Ovary (tissue), 3 donors: Measurements from ENCODE around the gene CHN2.

ENCODE experiments used
- CTCF ChIP-seq, 3 donors: fragments of 450-650 bp in 2 of 3; fragments of 200-600 bp in 1 of 3; IDR thresholded peaks; one replicate each; pipeline versions ENCODE4 v1.5.1 to v1.8.0; 2016 to 2022; ENCODE audit warnings: antibody characterized with exemption in 3 of 3, mild to moderate bottlenecking in 1 of 3
- POLR2A ChIP-seq: fragments of 450-650 bp; IDR thresholded peaks from one replicate; pipeline ENCODE4 v1.6.1; 2017; ENCODE audit warnings: antibody characterized with exemption, mild to moderate bottlenecking, moderate library complexity
- donor health status: DM: no; HTN: no; CAD: no.

GRCh38 chr7:29202651-29203069 lies 8.1 kb downstream of the CHN2 start:
- TF ChIP-seq CTCF (IDR thresholded peaks at IDR 0.05) = no peak
- no peak for TF ChIP-seq POLR2A
